Neural progenitor cell (in vitro differentiated cells): ENCODE measurements around the gene DGKE. TPM values are rescaled to one million over a fixed set of nuclear protein-coding genes. Genes with fewer than 3 reads are reported as not detected.
A peak's percentile ranks its signal among the peaks of the same experiment; 100 is the strongest.

Experiments used
- DNase-seq: peaks from one replicate; pipeline ENCODE4 v3.0.0-alpha.2; 2016; ENCODE audit warnings: low spot score
- H2AFZ ChIP-seq: fragments of 200-600 bp; sonication (generic); replicated peaks from 2 replicates; pipeline ENCODE4 v1.6.1; 2016; ENCODE audit warnings: antibody characterized with exemption
- H3F3A ChIP-seq: fragments of 200-600 bp; sonication (generic); 2 replicates; pipeline ENCODE4 v1.6.1; 2016; ENCODE audit warnings: antibody characterized with exemption, low read depth
- H3K27ac ChIP-seq: fragments of 200-600 bp; sonication (generic); 2 replicates; pipeline ENCODE4 v1.5.1; 2016; ENCODE audit warnings: mild to moderate bottlenecking
- H3K27me3 ChIP-seq: fragments of 200-600 bp; sonication (generic); 2 replicates; pipeline ENCODE4 v1.6.1; 2016; ENCODE audit warnings: mild to moderate bottlenecking, moderate library complexity
- H3K36me3 ChIP-seq: fragments of 200-600 bp; sonication (generic); 2 replicates; pipeline ENCODE4 v1.5.1; 2016
- H3K4me1 ChIP-seq: fragments of 200-600 bp; sonication (generic); 2 replicates; pipeline ENCODE4 v1.6.1; 2016; ENCODE audit warnings: mixed run types
- H3K4me2 ChIP-seq: fragments of 200-600 bp; sonication (generic); 2 replicates; pipeline ENCODE4 v1.6.1; 2016
- H3K4me3 ChIP-seq: fragments of 200-600 bp; sonication (generic); 2 replicates; pipeline ENCODE4 v1.5.1; 2016
- H3K79me2 ChIP-seq: fragments of 200-600 bp; sonication (generic); 2 replicates; pipeline ENCODE4 v1.6.1; 2016; ENCODE audit warnings: low read depth
- H3K9ac ChIP-seq: fragments of 200-600 bp; sonication (generic); 2 replicates; pipeline ENCODE4 v1.6.1; 2016
- H3K9me3 ChIP-seq: fragments of 200-600 bp; sonication (generic); 2 replicates; pipeline ENCODE4 v1.5.1; 2016; ENCODE audit warnings: low read depth
- H4K20me1 ChIP-seq: fragments of 200-600 bp; sonication (generic); 2 replicates; pipeline ENCODE4 v1.6.1; 2016; ENCODE audit warnings: low read depth
- H3K27ac Mint-ChIP-seq: 3 replicates; pipeline ENCODE4 v1.8.0; 2021; ENCODE audit warnings: mixed read lengths
- H3K27me3 Mint-ChIP-seq: 2 replicates; pipeline ENCODE4 v1.8.0; 2022; ENCODE audit warnings: low read depth, mild to moderate bottlenecking, inconsistent platforms, moderate library complexity, mixed read lengths; ENCODE audit not compliant: insufficient read depth
- H3K36me3 Mint-ChIP-seq: 3 replicates; pipeline ENCODE4 v1.8.0; 2021; ENCODE audit warnings: mixed read lengths
- H3K4me1 Mint-ChIP-seq: 3 replicates; pipeline ENCODE4 v1.8.0; 2021; ENCODE audit warnings: mixed read lengths
- H3K4me3 Mint-ChIP-seq: 3 replicates; pipeline ENCODE4 v1.8.0; 2021; ENCODE audit warnings: mild to moderate bottlenecking, moderate library complexity, mixed read lengths
- H3K9me3 Mint-ChIP-seq: 3 replicates; pipeline ENCODE4 v1.8.0; 2020; ENCODE audit warnings: mixed read lengths
- EZH2 ChIP-seq: fragments of 200-600 bp; sonication (generic); IDR thresholded peaks from 2 replicates; pipeline ENCODE4 v1.6.1; 2017; ENCODE audit warnings: antibody characterized with exemption, mild to moderate bottlenecking, moderate library complexity
- EZH2phosphoT487 ChIP-seq: fragments of 200-600 bp; sonication (generic); IDR thresholded peaks from 2 replicates; pipeline ENCODE4 v1.6.1; 2017; ENCODE audit warnings: antibody characterized with exemption
- total RNA-seq: library from RNA; depleted of rRNA; stranded (reverse); fragments of >200 nt; gene quantifications from 2 replicates; pipeline ENCODE4 v1.2.3, GENCODE V29; 2015; ENCODE audit warnings: low replicate concordance
- TF ChIP-seq, protein P1 (sequence below): fragments of 200-600 bp; sonication (generic); IDR thresholded peaks from 2 replicates; pipeline ENCODE4 v1.5.1; 2017; ENCODE audit warnings: antibody characterized with exemption, mild to moderate bottlenecking

DGKE gene
- total RNA-seq, 1 donor from 2014 or later = 7.5 TPM

DNA sequence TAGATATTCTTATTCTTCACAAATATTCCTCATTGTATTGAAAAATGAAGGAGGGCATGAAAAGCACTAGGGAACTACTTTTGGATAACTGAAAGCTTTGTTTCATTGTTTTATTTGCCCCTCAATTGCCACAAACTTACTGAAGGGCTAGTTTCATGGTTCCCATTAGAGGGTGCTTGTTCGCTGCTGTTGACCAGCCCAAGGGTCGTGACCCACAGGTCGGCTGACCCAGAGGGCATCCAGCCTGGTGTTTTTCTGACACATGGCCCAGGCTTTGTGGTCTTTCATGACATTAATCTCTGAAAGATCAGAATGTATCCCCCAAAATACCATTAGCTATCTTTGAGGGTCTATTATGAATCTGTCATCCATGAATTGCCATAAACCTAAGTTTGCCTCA lies 30.0 kb downstream of the DGKE start:
- Mint-ChIP-seq H3K9me3 (no peaks in the 10 kb centered on the region), H3K27ac (no peak overlapping the region), H3K4me3 (no peak overlapping the region), H3K4me1 (peaks cover 4% of the 10 kb centered on the region), H3K27me3 (no peaks in the 10 kb centered on the region), H3K36me3 (peaks cover 2% of the 10 kb centered on the region)
- Histone ChIP-seq H3K4me1 (no peaks in the 10 kb centered on the region), H4K20me1 (no peaks in the 10 kb centered on the region), H3K4me2 (no peak overlapping the region), H3F3A (no peaks in the 10 kb centered on the region), H3K36me3 (no peaks in the 10 kb centered on the region), H3K9me3 (no peaks in the 10 kb centered on the region), H3K27ac (no peak overlapping the region), H3K79me2 (no peaks in the 10 kb centered on the region), H3K4me3 (no peak overlapping the region), H3K27me3 (no peaks in the 10 kb centered on the region), H3K9ac (no peak overlapping the region), H2AFZ (no peak overlapping the region)
- DNase-seq = peak; percentile 18
- TF ChIP-seq, protein P1, sequence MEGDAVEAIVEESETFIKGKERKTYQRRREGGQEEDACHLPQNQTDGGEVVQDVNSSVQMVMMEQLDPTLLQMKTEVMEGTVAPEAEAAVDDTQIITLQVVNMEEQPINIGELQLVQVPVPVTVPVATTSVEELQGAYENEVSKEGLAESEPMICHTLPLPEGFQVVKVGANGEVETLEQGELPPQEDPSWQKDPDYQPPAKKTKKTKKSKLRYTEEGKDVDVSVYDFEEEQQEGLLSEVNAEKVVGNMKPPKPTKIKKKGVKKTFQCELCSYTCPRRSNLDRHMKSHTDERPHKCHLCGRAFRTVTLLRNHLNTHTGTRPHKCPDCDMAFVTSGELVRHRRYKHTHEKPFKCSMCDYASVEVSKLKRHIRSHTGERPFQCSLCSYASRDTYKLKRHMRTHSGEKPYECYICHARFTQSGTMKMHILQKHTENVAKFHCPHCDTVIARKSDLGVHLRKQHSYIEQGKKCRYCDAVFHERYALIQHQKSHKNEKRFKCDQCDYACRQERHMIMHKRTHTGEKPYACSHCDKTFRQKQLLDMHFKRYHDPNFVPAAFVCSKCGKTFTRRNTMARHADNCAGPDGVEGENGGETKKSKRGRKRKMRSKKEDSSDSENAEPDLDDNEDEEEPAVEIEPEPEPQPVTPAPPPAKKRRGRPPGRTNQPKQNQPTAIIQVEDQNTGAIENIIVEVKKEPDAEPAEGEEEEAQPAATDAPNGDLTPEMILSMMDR = no peak
- TF ChIP-seq EZH2phosphoT487 = no peak
- TF ChIP-seq EZH2 = no peak

DNA sequence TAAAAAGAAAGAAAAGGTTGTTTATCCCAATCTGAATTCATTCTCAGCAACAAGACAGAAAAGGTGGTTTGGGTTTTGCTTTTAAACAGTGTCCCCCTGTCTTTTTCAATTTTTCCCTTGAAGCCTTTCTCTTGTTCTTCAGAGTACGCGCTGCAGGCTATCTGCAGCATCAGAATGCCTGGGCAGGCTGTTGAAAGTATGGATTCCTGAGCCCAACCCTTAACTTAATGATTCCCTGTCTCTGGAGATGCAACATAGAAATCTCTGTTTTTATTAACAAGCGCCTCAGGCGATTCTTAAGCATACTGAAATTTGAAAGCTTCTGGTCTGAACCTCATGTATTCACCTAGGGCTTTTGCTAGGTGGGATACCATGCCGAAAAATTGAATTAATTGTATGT lies 32.1 kb downstream of the DGKE start:
- Mint-ChIP-seq H3K4me1 (peaks cover 4% of the 10 kb centered on the region), H3K27ac (no peak overlapping the region), H3K27me3 (no peaks in the 10 kb centered on the region), H3K9me3 (no peaks in the 10 kb centered on the region), H3K4me3 (no peak overlapping the region), H3K36me3 (peaks cover 4% of the 10 kb centered on the region)
- DNase-seq = no peak
- Histone ChIP-seq H3K27ac (no peak overlapping the region), H4K20me1 (no peaks in the 10 kb centered on the region), H3K4me2 (no peak overlapping the region), H3K79me2 (no peaks in the 10 kb centered on the region), H3F3A (no peaks in the 10 kb centered on the region), H3K9ac (no peak overlapping the region), H3K36me3 (no peaks in the 10 kb centered on the region), H3K4me3 (no peak overlapping the region), H3K9me3 (no peaks in the 10 kb centered on the region), H3K4me1 (no peaks in the 10 kb centered on the region), H3K27me3 (no peaks in the 10 kb centered on the region), H2AFZ (no peak overlapping the region)
- TF ChIP-seq EZH2 (no peak), EZH2phosphoT487 (no peak)

DNA sequence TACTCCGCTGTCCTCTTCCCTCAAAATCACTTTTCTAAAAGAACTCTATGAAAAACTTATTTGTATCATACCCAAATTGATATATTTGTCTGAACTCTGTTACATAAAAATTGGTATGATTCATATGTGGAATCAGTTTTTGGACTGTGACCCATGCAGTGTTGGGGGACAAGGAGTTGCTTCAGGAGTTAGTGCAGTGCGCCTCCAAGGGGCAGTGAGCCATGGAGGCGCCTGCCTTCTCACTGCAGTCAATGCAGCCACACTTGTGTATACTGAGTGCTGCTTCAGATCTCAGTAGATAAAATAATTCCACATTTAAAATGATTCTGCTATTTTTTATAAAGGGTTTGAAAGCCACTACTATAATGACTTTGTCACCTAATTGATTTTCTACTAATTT lies 32.5 kb downstream of the DGKE start:
- no peaks in the 10 kb centered on the region for H3K9me3 Mint-ChIP-seq
- Histone ChIP-seq H3K79me2 (no peaks in the 10 kb centered on the region), H3K9ac (no peak overlapping the region), H3K4me3 (no peak overlapping the region), H3F3A (no peaks in the 10 kb centered on the region), H3K4me2 (no peak overlapping the region), H3K36me3 (no peaks in the 10 kb centered on the region), H3K9me3 (no peaks in the 10 kb centered on the region), H3K27ac (no peak overlapping the region), H2AFZ (no peak overlapping the region), H3K4me1 (no peaks in the 10 kb centered on the region), H4K20me1 (no peaks in the 10 kb centered on the region), H3K27me3 (no peaks in the 10 kb centered on the region)
- peak; percentile 28 for DNase-seq
- TF ChIP-seq EZH2 (no peak), EZH2phosphoT487 (no peak)
- TF ChIP-seq, protein P1 = peak; percentile 38
- H3K27me3 Mint-ChIP-seq = no peaks in the 10 kb centered on the region
- H3K36me3 Mint-ChIP-seq = peaks cover 4% of the 10 kb centered on the region
- H3K4me3 Mint-ChIP-seq = no peak overlapping the region
- H3K27ac Mint-ChIP-seq = no peak overlapping the region
- H3K4me1 Mint-ChIP-seq = peaks cover 4% of the 10 kb centered on the region

DNA sequence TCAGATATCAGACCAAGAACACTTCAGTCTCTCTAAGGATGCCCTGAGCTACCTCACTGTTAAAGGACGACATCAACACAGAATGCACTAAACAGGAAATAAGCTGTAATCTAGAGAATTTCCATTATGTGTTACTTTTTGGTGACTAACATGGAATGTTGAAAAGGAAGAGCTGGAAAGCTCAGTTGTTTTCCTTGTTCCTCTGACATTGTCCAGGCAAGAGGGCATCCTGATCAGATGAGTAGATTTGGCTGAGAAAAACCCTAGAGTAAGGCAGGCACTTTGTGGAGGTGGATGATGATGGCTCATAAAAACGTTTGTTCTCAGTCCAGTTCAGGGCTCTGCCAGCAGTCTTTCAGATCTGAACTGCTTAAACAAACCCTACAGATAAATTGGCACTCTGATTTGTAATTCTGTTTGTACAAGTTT lies 34.0 kb downstream of the DGKE start:
- Histone ChIP-seq H3K4me3 (no peak overlapping the region), H3K9me3 (no peaks in the 10 kb centered on the region), H3K27ac (no peak overlapping the region), H3K4me2 (no peak overlapping the region), H3K36me3 (no peaks in the 10 kb centered on the region), H3K4me1 (no peaks in the 10 kb centered on the region), H2AFZ (no peak overlapping the region), H3F3A (no peaks in the 10 kb centered on the region), H4K20me1 (no peaks in the 10 kb centered on the region), H3K9ac (no peak overlapping the region), H3K27me3 (no peaks in the 10 kb centered on the region), H3K79me2 (no peaks in the 10 kb centered on the region)
- no peaks in the 10 kb centered on the region for H3K9me3 Mint-ChIP-seq
- no peak for DNase-seq
- peaks cover 4% of the 10 kb centered on the region for H3K4me1 Mint-ChIP-seq
- H3K36me3 Mint-ChIP-seq = peaks cover 2% of the 10 kb centered on the region
- TF ChIP-seq EZH2 = no peak
- no peaks in the 10 kb centered on the region for H3K27me3 Mint-ChIP-seq
- no peak overlapping the region for H3K4me3 Mint-ChIP-seq
- no peak overlapping the region for H3K27ac Mint-ChIP-seq
